NCI-H774 (cell line): ENCODE measurements around the gene DUOXA2.
"Not testable (repeated sequence)": the region's sequence is repeated elsewhere in the genome, so short reads cannot be mapped to it uniquely, and the experiment has no call there.

Source experiments
- DNase-seq: peaks from one replicate; lab custom pipeline; 2025; lab: John Stamatoyannopoulos, UW

The DUOXA2 gene

DNA sequence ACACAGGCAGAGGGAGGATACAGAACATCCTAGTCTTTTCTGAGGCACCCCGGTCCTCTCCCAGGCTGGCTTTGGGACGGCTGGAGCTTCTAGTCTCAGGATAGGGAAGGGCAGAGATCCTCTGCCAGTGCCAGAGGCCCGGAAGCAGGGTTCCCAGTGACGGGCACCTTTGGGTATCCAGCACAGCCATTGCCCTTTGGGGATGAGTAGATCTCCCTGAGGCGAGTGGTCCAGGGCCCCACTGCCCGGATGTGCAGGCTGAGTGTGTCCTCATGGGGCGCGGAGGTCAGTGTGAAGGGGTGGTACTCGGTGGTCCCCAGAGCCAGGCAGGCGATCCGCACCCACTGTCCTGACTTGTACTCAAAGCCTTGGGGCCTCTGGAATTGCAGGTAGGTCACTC, 18.5 kb upstream of the DUOXA2 start:
- DNase-seq, result no peak

DNA sequence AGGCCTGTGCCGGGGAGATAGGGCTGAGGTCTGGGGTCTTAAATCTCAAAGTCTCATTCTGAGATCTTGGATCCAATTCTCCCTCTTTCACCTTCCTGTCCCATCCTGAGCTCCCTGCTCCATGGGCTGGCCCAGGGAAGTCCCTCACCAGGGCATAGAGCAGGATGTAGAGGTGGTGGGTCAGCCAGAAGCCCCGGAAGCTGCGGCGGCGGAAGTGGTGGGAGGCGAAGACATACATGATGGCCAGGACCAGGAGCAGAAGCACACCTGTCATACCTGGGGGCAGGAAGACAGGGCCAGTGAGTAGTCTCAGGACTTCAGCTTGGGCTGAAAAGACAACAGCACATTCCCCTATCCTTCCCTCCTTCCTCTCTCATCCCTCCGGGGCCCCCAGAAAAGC, 16.7 kb upstream of the DUOXA2 start:
- no peak for DNase-seq

DNA sequence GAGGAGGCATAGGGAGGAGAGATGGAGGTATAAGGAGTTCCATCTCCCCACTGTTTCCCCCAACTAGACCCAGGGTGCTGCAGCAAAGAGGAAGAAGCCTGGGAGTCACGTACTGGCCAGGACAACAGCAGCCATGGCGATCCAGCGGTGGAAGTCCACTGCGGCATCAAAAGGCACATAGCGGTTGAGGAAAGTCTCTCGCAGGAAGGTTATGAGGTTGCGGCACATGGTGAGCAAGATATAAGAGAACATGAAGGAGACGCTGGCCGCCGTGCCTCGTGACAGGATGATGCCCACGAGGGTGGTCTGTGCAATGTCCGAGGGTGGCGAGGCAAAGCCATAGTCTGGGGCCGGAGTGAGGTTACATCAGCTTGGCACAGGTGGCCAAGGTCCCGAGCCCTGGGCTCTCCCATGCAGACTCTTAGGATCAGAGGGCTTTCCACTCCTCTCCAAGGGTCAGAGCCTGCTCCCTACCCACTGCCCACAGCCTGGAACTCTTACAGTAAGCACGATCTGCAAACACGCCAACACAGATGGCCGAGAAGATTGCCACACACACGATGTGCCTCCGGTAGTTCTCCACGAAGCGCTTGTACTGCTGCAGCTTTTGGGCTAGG, 14.5 kb upstream of the DUOXA2 start:
- no peak for DNase-seq

DNA sequence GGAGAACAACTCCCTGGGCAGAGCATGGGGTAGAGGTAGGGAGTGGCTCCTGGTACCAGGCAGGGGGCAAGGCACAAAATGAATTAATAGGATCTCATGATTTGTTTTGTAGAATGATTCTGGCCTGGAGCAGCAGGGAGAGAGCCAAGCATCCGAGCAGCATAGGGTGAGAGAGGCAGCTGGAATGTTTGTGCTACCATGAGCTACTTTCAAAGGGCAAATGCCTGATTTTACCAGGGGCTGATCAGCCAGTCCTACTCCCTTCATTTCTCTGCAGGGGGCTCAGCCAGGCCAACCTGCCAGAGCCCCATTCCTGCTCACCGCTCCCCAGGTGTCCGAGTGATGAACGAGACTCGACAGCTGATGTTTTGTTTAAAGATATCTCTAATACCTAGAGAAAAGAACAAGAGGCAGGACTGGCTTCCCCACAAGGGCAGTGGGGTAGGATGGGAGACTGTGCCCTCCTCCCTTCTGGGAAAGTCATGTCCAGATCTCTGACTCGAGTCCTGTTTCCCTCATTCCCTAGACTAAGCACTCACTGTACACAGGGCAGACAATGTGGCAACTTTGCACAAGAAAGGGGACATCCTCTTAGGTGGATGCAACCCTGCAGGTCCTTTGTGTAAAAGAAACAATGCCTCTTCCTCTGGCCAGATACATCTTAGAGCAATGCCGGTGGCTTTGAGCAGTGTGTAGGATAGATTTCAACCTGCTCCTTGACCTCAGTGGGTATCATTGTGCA, 13.1 kb upstream of the DUOXA2 start:
- no peak for DNase-seq

DNA sequence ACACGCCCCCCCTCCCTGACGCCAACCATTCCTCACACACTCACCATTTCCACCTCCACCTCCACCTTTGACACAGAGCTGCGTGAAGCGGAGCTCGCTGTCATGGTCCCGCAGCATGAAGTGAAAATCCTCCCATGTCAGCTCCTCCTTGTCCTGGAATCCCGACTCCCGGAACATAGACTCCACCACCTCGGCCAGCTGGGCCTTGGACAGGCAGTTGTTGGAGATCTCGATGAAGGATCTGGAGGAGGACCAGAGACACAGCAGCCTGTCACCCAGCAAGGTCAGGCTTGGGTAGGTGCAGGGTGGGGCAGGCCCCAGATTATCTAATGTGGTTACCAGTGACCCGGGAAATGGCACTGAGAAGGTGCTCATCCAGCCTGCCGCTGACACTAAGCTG, 12.4 kb upstream of the DUOXA2 start:
- DNase-seq, result no peak

DNA sequence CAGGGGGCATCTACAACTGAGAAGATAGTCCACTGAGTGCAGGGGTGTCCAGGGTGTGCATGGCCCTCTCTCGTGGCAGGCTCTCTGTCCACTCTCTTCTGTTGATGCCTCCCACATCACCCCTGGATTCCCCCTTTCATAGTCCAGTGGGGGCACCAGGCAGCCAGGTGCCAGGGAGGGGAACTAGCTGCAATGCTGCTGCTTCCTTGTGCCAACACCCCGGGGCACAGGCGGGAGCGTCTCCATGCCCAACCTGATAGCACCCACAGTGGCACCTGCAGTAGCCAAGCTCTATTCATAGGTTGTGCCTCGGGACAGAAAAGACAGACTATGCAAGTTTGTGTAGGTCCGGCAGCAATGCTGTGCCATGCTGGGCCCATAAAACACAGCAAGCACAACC, 11.9 kb upstream of the DUOXA2 start:
- DNase-seq, result no peak

DNA sequence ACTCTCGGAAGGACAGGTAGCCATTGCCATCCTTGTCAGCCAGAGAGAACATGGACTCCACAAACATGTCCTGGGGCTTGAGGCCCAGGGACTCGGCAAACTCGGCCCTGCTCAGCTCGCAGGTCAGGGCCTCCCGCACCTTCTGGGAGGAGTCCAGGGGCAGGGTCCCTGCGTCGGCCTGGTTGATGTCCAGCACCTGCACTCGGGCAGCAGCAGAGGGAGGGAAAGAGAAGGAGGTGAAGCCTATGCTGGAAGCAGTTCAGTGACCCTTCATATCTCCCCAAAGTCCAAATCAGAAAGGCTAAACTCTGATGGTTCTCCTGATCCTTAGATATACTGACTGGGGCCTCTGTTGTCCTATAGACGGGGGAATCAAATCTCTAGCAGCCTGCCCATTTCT, 10.0 kb upstream of the DUOXA2 start:
- not testable (repeated sequence) for DNase-seq

DNA sequence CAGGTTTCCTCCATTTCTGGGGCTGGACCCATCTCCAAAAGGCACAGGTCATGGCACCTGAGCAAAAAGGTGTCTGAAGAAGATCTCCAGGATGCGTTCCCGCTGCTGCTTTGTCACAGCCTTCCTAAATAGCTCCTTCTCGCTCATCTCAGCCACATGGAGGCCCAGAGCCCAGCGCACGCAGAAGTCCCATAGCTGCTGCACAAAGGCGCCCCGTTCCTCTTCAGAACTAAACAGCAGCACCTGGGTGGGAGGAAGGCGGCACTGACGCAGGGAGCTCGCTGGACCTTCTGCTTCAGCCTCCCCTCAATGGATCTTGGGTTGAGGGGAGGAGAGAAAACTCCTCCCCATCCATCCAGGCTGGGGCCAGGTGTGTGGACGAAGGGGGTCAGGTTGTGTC, 8.5 kb upstream of the DUOXA2 start:
- DNase-seq, result no peak

DNA sequence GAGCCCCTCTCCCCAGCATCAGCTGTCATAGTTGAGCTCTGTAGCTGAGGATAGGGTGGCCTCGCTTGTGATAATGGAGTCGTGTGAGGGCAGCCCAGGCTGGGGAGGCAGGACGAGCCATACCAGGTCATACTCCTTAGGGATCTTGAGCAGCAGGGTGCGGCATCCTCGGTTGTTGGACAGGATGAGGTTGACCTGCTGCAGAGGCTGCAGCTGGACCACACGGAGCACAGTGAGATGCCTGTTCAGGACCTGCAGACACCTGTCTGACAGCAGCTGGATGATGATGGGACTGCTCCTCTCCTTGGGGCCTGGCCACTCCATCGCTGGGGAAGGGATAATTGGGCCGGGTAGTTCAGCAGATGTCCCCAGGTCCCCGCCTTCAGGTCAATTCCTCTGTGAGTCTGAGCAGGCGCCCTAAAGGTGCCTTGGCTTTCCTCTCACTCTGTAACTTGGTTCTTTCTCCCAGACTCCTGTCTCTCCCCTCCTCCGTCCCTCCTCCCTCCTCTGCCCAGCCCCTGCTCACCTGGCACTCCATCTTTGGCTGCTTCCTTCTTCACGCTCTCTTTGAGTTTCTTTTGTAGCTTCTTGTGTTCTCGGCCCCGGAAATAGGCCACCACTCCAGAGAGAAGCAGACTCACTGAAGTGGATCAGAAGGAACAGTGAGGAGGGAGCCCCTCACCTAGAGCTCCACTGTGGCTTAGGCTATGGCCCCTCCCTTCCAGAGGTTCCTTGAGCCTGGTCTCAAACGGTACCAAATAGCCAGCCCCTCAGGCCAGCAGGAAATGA, 7.9 kb upstream of the DUOXA2 start:
- no peak for DNase-seq

DNA sequence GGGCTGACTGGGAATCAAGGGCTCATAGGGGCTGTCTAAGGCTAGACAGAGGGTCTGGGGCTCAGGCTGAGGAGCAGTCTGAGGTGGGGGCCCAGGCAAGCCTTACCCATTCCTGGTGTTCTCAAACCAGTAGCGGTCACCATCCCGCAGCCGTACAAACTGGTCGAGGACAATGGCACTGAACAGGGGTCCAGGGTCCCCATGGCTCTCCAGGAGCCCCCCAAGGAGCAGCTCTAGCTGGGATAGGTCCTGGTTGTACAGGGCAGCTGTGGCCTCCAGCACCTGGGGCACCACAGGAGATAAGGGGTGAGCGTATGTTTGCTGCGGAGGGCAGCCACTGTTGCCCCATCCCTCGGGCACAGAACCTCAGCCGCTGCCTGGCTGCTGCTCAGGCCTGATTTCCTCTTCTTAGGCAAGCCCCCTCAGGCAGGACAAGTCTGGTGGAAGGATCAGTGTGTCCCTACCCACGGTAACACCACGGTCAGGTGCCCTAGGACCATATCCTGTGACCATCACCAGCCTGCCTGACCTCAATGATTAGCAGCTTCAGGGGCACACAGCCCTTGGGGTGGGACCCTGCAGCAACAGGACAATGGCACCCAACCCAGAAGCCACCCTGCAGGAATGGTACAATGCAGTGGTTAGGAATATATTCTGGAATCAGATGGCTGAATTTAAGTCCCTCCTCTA, 6.0 kb upstream of the DUOXA2 start:
- DNase-seq, result no peak

DNA sequence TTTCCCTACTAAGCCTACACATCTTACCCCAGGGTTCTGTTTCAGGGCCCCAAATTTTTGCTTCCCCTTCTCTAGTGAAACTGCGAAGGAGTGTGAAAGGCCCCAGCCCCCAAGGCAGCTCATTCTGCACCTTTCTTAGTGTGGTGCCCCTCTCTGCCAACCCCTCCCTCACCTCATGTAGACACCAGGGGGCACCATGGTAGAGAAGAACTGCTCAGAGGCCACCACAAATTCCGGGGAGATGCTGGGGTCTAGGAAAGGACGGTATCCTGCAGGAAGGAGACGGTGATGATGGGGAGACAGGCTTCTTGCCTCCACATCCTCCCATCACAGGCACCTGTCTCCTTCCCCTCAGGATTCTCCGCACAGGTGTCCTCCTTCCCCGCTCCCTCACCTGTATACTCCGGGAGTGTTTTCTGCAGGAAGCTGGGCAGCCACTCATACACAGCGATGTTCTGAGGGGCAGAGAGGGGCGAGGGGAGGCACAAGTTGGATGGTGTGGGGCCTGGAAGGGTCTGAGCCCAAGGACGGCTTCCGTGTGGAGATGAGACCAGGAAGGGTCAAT, 3.8 kb upstream of the DUOXA2 start:
- DNase-seq, result no peak

DNA sequence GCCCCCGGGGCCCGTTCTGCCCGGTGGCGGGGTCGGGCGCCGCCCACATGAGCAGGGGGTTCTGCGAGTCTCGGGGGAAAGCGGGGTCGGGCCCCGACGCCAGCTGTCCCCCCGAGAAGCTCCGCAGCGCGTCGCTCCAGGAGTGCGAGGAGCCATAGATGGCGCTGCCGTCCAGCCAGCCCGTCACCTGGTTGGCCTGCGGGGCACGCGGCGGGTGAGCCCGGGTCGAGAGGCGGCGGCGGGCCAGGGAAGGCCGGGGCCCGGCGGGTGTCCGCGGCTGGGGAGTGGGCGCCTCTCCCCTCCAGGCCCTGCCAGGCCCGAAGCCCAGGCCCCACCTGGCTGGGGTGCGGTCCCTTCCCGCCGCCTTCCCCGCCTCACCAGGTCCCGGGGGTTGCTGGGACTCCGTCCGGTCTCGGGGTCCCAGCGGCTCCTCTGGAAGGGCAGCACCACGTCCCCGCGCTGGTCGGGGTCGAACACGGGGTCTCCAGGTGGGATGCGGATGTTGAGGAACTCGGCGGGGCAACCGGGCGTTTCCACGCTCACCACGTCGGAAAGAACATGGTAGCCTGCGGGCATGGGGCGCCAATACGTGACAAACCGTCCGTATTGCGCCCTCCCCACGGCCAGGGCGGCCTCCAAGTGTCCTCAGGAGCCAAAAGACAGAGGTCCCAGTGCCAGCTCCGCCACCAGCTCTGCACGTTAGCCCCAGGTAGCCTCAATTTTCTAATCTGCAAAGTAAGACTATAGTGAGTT, 2.6 kb upstream of the DUOXA2 start:
- no peak for DNase-seq

DNA sequence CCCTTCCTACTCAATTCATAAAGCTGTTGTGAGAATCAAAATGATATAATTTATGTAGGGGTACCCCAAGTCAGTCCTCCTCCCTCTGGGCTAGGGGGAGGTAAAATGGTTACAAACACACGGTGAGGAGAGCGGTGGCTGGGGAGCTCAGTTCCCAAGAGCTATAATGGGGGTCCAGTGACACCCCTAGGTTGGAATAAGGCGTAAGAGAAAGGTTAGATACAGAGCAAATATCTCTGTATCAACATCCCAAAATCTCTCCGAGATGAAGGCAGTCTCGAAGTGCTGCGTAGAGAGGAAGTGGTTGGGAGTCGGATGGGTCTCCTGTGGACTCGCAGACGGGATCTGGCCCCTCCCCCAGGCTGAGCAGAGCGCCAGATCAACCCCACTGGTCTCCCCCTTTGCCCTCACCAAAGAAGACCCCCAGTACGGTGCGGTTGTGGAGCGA, 2.0 kb upstream of the DUOXA2 start:
- no peak for DNase-seq

DNA sequence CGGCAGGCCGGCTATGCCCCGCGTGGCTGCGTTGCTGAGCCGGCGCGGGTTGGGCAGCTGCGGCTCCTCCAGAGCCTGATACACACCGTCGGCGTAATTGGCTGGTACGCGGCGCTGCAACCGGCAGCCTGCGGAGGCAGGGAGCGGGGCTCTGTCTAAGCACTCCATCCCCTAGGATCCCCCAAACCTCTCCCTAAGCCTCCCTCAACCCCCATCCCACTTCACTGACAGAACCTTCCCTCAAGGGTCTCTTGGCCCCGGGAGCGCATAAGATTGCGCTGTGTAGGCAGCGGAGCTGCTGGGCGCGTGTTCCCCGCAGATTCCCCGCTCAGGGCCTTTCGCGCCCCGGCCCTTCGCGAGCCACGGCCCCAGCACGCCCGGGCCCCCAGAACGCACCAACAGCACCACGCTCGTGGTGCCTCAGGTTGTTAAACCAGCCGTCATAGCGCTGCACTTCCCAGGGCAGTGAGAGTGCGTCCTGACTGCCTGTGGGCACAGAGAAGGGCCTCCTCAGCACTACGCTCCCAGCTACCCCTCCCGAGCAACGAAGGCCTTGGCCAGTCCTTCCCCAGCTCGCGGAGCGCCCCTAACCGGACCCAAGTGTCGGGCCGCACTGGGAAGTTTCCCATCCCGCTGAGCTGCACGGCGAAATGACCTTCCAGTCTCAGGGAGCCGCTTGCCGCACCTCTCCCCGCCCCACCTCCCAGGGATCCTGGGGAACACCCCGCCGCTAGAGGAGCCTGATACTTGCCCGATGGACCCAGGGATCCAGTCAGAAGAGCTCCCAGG, 1.3 kb upstream of the DUOXA2 start:
- no peak for DNase-seq

DNA sequence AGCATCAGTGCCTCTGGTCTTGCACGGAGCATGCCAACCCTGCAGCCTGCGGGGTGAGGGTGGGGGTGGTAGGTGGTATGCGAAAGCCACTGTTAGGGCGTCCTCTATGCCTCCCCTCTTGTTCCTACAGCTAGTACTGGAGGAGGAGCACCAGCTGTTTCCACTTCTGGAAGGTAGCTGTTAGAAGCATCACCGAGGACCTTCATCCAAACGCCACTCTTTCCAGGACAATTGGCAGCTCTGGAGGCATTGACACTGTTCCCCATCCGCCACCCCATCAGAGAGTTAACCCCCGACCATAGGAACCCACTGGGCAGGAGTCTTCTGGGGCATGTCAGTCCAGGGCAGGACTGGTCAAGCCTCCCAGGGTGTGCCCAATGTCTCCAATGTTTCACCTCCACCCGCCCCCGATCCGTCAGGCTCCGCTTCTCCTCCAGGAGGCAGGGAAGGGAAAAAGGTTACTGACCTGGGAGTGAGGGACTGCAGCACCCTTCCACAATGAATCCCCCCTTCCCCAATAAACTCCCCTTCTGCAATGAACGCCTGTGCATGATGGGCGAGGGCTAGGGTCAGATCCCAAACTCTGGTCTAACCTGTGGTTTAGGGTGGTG, 641 bp upstream of the DUOXA2 start:
- no peak for DNase-seq

DNA sequence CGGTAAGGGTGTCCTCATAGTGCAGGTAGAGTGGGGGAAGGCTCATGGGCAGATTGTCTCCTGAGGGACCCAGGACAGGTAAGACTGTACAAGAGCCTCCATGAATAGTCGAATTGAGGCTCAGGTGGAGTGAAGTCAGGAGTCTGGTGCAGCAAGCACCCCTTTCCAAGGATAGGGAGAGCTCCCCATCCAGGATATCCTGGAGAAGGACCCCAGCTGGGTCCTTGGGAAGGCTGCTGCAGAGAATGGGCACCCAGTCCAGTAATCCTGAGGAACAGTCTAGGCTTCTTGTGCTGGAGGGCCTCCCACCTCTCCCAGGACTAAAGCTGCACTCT, 592 bp downstream of the DUOXA2 start:
- DNase-seq, result no peak

DNA sequence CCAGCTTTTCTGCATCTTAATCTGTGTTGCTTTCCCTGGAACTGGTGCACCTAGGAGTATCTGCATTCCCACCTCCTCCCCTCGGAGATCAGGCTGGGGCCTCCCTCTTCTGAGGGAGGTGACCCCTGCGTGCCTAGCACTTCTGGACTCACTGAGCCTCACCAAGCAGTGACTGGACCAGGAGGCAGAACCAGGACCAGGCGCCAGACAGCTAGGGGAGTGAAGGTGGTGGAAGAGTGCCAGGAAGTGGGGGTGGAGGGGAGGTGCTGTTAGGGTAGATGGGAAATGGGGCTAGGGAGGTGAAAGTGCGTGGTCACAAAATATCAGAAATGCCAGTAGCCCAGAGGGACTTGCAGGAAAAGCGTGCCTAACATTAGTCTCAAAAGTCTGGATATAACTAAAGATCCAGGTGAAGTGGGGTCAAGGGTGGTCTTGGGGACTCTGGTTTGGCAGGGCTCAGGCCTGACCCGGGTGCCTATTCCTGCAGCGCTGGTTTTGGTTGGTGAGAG, 1.2 kb downstream of the DUOXA2 start:
- DNase-seq, result no peak

DNA sequence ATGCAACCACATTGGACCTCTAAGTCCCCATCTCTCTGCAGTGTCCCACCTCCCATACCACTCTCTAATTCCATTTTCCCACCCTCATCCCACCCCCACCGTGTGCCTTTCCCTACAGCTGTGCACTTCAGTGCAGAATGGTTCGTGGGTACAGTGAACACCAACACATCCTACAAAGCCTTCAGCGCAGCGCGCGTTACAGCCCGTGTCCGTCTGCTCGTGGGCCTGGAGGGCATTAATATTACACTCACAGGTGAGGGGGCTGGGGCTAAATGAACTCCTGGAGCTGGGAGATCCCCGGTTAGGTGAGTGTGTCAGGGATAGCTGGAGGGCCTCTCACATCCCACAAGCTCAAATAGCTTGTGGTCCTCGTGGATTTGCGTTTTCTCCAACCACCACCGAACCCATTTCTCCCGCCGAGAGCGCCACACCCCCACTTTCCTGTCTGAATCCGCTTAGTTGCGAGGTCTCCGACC, 1.9 kb downstream of the DUOXA2 start:
- DNase-seq, result no peak

DNA sequence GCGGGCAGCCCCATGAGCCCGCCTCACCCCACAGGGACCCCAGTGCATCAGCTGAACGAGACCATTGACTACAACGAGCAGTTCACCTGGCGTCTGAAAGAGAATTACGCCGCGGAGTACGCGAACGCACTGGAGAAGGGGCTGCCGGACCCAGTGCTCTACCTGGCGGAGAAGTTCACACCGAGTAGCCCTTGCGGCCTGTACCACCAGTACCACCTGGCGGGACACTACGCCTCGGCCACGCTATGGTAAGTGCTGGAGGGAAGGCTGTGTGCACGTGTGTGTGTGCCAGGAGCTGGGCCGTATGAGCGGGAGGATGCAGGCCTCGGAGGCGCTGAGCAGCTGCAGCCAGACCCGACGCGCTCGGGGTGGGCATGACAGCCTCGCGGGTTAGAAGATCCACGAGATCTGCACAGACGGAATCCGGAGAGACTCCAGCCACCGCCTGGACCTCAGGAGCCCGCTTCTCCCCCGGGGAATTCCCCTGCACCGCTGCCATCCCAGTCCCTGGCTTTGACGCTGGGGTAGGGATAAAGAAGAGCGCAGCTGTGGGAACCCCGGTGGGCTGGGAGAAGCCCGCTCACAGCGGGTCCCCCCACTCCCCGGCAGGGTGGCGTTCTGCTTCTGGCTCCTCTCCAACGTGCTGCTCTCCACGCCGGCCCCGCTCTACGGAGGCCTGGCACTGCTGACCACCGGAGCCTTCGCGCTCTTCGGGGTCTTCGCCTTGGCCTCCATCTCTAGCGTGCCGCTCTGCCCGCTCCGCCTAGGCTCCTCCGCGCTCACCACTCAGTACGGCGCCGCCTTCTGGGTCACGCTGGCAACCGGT, 2.6 kb downstream of the DUOXA2 start:
- no peak for DNase-seq
